Activated gamma-delta T cell (primary cell): Measurements from ENCODE around the gene FAM210B.
A peak's percentile ranks its signal among the peaks of the same experiment; 100 is the strongest.
"Not testable (repeated sequence)": the region's sequence is repeated elsewhere in the genome, so short reads cannot be mapped to it uniquely, and the experiment has no call there.

ENCODE experiments used
- DNase-seq: peaks from one replicate; lab custom pipeline; 2025; lab: John Stamatoyannopoulos, UW

Gene FAM210B

DNA sequence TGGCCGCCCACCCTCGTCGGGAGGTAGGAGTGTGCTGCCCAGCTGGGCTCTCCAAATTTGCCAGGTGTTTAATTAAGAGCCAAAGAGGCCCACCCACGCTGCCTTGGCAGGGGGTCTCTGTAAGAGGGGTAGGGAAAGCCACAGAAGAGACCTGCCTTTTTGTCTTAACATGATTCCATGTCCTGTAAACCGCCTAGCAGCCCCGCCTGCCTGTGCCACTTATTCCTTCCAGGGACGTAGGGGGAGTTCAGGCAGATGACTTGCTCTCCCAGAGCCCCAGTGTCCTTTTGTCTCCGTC, 2.1 kb downstream of the FAM210B start:
- DNase-seq: no peak

DNA sequence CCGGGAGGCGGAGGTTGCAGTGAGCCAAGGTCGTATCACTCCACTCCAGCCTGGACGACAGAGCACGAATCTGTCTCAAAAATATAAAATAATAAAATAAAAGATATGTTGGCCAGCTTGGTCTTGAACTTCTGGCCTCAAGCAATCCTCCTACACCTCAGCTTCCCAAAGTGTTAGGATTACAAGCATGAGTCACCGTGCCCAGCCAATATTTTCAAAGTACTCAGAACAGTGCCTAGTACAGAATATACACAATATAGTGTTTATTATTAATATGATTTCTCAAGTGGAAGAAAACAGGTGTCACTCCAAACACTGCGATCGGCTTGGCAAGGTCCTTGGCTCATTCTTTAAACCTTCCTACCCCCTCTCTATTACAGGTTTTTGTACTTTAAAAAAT, 3.1 kb downstream of the FAM210B start:
- DNase-seq: no peak

DNA sequence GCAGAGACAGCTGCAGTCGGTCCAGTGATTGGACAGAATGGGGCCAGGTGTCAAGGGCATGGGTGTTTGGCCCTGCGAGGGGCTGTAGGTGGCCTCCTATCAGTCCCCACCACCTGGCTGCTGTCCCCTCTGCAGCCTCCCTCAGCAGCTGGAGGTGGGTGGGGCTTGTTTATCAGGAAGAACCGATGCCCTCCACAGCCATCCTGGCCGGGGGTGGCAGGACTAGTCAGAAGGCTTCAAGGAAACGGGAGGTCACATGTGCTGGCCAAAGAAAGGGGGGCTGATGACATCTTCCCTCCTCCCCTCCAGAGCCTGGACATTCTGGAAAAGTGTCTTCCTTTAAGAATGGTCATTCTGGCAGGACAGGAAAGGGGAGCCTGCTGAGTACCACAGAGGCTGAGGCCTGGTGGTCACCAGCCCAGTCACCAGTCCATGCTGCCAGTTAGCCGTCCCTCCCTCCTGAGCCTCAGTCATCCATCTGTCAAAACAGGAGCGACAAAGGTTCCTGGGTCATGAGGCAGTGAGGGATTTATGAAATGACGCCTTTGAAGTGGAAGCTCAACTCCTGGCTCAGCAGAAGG, 4.1 kb downstream of the FAM210B start:
- no peak for DNase-seq

DNA sequence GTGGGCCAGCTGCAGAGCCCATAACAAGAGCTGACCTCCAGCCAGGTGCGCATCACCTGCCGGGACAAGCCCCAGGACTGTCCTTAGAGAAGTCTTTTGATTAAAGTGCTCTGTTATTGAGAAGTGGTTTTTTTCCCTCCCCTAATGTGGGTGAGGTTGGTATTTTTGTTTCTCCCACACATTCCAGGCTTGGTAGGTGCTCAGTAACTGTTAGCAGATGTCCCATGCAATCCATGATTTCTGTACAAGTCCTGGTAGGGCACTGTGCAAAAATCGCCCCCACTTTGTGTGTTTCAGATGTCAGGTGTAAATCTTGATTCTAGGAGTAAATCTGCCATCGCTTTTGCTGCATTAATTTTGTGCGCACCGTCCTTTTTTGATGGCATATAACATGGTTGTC, 4.7 kb downstream of the FAM210B start:
- no peak for DNase-seq

DNA sequence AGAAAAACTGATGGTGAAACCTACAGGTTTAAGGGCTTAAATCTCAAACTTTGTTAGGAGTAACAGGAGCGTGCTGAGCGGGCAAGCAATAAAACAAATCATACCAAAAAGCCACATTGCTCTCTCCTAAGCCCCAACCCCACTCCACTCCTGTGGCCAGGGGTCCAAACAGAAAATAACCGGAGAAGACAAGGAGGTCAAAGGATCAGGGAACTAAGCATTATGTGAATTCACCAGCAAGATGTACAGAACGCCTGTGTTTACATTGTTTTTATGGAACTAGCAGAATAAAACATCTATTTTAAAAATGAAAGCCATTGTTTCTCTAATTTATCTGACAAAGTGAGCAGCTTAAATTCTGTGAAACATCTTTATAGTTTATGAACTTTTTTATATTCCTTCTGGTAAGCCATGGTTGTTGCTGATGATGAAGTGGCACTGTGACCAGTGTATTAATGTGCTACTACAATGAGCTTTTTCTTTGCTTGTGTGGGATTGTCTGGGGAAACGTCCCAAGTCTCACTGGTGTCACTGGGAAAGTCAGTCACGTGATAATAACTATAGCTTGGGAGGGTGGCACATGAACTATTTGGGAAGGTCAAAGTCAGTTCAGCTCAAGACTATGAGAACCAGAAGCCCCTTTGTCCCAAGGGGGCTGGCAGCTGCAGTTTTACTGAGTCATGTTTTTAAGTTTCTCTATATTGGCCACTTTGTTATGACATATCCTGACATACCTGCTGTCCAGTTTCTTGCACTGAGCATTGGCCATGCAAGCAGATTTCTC, 9.8 kb downstream of the FAM210B start:
- no peak for DNase-seq

DNA sequence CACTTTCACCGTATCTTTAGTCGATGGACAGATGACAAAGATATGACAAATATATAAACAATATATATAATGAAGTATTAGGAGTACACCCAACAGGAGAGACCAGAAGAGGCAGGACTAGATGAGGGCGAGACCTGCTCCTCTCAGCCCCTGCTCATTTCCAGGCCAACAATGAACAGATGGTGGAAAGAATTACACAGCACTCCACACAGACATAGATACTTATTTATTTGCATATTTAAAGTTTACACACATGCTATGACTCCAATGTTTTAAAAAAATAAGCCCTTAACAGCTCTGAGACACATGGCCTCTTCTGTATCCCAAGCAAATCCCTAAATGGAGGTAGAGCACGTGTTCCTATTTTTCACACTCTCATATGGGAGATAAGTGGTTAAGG, 10.4 kb downstream of the FAM210B start:
- no peak for DNase-seq

DNA sequence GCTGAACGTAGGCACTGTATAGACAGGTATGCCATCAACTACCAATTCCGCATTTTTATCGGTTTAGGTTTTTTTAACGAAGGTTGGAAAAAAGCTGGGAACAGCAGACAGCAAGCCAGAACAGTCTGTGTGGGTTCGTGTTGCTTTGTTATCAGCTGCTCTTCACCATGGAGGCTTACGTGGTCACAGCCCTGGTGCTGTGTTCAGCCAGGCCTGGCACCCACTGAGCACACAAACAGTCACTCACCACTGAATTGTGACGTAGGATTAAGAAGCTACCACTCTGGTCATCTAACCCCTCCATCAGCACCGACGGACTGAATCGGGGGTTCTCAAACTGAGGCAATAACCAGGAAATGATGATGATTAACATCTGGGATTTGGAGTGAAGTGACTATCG, 13.2 kb downstream of the FAM210B start:
- DNase-seq: no peak

DNA sequence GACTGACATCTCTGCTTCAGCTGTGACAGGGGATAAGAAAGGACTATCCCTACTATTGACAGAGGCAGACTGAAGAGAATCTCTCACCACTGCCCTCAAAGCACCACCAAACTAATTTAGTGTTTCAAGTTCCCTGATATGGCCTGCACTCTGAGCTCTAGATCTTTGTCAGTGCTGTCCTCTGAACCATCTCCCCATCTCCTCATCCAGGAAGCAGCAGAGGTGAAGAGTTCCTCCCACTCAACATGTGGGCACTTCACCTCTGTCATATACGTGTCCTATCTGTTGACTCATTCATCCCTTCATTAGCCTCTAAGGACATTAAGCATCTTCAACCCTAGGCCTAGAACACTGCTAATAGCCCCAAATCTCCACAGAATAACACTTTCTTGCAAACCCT, 14.1 kb downstream of the FAM210B start:
- DNase-seq: no peak

DNA sequence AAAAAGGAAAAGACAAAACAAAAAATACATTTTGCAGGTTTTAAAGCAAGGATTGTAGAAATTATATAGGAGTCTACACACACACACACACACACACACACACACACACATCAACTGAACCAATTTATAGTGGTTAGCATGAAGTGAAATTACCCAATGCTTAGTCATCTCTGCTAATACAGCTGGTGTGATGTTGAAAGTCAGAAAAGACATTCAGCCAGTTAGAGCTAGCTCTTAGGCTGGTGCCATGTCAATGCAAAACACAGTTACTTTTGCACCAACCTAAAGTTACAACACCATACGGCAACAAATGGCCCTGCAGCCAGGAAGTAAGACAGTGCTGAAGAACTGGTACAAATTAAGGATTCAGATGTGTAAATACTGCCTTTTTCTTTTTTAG, 15.2 kb downstream of the FAM210B start:
- no peak for DNase-seq

DNA sequence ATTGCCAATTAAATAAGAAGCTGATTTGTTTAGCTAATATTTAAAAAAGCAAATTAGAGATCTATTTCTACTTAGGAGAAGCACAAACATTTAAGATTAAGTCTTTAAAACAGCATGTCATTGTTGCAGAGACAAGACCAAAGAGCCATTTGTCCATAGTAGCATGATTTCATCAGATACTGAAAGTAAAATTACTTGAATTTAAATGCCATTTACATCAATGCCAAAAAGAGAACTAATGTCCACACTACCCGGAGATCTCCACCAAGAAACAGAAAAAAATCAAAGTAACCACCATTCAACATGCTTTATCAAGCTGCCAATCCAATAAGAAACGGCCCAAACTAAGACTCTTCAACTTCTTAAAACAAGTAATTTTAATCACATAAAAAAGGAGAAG, 17.6 kb downstream of the FAM210B start:
- DNase-seq: no peak

DNA sequence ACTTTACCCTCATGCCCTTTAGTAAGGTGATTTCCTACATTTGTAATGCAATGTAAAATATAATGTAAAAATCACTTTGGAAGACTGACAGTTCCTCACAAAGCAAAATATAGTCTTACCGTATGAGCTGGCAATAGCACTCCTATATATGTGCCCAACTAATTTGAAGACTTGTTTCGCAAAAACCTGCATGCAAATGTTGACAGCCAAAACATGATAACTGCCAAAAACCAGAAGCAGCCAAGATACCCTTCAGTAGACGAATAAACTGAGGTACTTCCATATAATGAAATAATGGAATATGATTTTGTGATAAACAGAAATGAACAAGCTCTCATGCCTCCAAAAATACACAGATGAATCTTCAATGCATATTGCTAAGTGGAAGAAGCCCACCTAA, 19.6 kb downstream of the FAM210B start:
- DNase-seq: no peak

DNA sequence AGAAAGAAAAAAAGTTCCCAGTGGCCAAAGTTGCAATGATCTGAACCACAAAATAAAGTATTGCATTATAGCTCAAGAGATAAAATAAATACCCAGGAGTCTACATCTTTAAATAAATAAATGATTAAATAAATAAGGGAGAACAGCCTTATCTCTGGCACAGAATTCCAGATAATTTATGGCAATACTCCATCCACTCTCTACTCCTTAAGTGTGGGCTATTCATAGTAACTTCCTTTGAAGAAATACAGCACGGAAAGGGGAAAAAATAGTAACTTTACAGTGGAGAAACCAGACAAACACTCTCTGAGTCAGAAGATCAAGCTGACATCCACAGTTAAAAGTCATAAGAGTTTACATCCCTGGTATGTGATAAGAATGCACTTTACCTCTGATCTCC, 21.6 kb downstream of the FAM210B start:
- DNase-seq: no peak

DNA sequence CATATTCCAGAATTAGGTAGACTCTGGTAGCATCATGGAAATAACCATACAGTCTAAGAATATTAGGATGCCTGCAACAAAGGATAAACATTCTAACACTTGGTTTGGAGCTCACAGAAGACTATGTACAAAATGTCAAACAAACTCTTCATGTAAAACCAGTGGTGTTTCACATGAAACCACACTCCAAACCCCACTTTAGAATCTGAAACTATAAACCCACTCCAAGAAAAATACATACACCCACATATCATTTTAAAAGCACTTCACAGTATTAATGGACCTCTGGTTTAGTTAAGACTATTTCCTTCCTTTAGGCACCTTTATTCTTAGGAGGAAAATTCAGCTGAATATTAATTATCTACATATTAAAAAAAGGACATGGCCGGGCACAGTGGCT, 22.7 kb downstream of the FAM210B start:
- no peak for DNase-seq

DNA sequence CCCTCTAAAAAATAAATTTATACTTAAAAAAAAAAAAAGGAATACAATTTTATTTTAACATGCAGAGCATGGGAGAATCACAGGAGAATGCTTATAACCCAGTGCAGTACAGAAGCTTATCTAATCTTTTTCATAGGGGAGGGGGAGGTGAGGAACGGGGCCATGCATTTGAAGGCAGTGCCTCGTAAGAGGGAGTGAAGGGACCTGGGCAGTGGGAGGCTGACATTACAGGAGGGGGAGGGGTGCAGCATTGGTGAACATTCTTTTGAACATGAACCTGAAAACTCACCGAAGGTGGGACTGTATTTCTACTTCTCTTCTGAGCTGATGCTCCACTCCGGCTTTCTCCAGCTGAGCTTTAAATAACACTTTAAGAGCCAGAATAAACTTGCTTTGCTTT, 23.9 kb downstream of the FAM210B start:
- no peak for DNase-seq

DNA sequence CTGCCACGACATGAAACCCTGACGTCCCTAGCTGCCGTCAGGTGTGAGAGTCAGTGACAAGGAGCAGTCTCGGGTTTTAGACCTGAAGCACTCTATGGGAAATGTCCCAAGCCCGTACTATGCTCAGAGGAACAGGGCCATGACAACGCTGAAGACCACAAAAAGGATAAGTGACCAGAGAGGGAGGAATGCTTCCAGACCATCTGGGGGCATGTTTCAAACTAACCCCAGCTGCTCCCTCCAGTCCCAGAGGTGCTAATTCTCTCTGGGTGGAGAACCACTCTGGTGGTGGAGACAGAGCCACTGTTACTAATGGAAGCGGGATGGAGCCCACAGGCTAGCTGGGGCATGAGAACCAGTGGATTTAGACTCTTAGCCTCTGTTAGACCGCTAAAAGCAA, 24.6 kb downstream of the FAM210B start:
- no peak for DNase-seq

DNA sequence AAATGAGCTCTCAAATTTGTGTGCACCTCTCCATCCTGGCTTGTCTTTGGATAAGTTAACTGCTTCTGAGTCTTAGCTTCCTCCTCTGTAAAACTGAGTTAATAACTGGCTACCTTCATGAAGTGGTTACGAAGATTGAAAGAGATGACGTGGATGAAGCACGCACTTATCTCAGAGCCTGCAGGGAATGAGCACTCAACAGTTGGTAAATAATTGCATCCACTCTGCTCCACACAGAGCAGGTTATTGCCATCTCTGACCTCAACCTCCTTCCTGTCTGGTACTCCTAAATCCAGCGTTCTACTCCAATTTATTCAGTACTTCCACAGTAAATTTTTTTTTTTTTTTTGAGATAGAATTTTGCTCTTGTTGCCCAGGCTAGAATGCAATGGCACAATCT, 26.4 kb downstream of the FAM210B start:
- no peak for DNase-seq

DNA sequence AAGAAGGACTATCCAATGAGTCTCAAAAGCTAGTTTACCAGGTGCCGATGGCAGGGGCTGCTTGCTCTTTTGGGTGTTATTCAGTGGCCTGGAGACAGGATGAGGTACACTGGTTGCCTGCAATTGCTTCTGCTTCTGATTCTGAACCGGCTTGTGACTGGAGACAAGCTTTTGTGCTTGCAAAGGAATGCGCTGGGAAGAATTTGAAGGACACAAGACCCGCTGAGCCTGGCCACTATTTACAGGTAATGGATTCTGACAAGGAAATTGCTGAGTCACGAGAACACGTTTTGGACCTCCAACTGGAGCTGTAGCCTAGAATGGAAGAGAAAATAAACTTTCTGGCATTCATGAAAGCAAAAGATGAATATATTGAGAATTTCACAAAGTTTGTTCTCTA, 27.4 kb downstream of the FAM210B start:
- no peak for DNase-seq

DNA sequence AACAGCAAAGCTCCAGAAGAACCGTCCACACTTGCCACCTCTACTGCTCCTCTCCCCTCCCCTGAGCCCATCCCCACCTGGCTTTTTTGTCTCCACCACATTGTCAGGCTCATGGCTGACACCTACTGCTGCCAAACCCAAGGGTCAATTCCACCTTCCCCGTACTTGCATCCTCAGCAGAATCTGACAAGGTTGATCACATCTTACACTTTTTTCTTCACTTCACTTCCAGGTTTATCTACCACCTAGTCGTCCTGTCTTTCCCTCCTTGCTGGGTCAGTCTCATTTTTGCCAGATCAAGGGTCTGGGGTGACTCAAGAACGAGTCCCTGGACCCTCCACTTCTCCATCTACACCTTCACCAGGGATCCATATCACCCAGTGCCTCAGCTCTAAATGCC, 30.1 kb downstream of the FAM210B start:
- no peak for DNase-seq

DNA sequence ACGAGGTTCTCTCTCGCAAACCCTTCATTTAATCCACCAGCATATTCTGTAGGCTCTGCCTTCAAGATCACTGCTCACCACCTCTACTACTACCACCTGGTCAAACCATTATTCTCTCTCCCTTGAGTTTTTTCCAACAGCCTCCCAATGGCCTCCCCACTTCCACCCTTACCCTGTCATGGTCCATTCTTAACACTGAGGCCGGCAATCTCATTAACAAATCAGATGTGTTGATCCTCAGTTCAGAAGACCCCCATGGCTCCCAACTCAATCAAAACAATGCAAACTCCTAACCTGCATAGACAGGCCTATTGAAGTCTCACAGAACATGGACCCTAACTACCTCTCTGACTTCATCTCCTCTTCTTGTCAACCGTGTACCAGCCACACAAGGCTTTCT, 31.0 kb downstream of the FAM210B start:
- no peak for DNase-seq

DNA sequence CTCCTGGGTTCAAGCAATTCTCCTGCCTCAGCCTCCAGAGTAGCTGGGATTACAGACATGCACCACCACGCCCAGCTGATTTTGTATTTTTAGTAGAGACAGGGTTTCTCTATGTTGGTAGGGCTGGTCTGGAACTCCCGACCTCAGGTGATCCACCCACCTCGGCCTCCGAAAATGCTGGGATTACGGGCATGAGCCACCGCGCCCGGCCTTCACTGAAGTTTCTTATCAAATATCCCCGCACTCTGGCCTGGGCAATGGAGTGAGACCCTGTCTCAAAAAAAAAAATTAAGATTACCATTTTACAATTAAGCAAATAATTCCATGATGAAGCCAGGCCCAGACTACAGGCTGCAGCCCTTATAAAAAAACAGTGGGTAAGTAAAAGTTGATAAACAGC, 31.6 kb downstream of the FAM210B start:
- DNase-seq: not testable (repeated sequence)

DNA sequence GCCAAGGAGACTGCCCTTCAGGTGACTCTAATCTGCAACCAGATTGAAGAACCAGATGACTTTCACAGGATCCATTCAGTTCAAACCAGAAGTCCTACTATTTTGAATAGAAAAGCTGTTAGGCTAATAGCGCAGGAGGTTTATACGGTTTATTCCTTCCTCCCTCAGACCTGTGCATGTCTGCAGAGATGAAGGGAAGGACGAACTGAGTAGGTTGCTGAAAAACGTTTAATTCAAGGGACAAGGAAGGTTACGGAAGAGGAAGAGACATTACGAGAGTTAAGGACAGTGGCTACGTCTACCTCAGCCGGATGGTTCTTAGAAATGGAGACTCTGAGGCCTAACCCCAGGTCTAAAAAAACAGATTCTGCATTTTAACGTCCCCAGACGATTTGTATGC, 32.3 kb downstream of the FAM210B start:
- no peak for DNase-seq

DNA sequence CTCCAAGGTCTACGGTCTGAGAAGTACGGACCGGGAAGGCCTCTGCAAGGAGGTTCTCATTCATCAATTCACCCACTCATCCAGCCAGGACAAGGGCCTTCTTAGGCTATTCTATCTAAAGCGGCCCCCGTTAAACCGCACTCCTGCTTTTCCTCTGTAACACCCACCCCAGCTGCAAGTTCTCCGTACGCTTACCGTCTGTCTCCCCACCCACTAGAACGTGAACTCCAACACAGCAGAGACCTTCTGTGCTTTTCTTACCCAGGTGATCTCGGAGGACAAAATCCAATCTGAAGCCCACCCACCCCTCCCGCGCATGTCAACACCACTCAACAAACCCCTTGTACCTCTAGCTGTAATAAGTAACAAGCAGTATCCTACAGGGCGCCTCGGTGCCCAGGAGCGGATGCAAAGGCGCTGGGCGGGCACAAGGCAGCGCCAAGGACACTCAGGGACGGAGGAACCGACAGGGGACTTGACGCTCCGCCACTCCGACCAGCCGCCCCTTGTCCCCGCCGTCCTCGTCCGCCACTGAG, 32.9 kb downstream of the FAM210B start:
- DNase-seq: no peak

DNA sequence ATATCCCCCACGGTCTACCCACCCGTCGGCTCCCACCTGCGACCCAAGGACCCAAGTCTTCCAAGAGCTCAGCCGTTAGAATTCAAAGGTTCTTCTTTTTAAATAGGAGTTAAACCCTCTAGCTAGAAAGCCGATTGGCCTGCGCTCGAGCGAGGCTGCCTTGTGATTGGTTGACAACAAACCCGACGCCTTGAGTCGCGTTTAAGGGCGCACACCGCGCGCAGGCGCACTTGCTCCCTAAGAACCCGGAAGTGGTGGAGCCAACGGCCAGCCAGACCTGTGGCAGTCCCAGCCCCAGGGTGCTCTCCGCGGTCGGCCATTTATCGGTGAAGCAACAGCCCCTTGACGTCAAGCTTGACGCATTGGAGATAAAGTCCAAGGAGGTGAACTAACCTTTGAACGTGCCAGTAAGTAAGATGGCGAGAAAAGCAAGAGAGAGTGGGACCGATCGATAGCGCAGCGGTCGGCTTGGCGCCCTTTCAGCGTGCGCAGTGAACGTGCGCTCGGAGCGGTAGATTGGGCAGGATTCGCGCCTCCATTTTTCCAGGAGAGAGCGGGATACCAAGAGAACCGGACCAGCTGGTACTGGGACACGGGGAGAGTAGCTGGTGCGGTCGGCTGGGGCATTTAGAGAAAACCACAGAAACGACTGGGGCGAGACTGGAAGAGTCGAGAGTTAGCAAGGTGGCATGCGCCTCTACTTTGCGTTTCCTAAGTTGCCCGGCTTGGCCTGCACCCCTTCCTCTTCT, 33.5 kb downstream of the FAM210B start, which contains the start of the genes AURKA and CSTF1:
AURKA (minus strand) TSS at position 84 of the 749 bp plus-strand sequence. CDS start 4,018 bp downstream, outside the sequence.
CSTF1 (plus strand) TSS at position 514 of the 749 bp plus-strand sequence. CDS start 2,908 bp downstream, outside the sequence.
- peak; percentile 98 for DNase-seq
